ENCODE measurements around the gene CEP290.
A peak's percentile ranks its signal among the peaks of the same experiment; 100 is the strongest.

The CEP290 gene

GRCh38 chr12:88153959-88154358 is 12.1 kb upstream of the CEP290 start:
- H3K27me3 ChIP-seq (ENCODE audit: low read depth, low read length), result no peaks in the 10 kb centered on the region
- TF ChIP-seq EZH2phosphoT487 (IDR thresholded peaks at IDR 0.05; ENCODE audit: low read depth), result no peak
- TF ChIP-seq, protein P1, sequence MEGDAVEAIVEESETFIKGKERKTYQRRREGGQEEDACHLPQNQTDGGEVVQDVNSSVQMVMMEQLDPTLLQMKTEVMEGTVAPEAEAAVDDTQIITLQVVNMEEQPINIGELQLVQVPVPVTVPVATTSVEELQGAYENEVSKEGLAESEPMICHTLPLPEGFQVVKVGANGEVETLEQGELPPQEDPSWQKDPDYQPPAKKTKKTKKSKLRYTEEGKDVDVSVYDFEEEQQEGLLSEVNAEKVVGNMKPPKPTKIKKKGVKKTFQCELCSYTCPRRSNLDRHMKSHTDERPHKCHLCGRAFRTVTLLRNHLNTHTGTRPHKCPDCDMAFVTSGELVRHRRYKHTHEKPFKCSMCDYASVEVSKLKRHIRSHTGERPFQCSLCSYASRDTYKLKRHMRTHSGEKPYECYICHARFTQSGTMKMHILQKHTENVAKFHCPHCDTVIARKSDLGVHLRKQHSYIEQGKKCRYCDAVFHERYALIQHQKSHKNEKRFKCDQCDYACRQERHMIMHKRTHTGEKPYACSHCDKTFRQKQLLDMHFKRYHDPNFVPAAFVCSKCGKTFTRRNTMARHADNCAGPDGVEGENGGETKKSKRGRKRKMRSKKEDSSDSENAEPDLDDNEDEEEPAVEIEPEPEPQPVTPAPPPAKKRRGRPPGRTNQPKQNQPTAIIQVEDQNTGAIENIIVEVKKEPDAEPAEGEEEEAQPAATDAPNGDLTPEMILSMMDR (IDR thresholded peaks at IDR 0.05; ENCODE audit: low read depth, low read length), result peak; percentile 41; the same call in 1 of the 2 replicates

GRCh38 chr12:88150063-88150462 is 8.2 kb upstream of the CEP290 start:
- Histone ChIP-seq H3K9ac (ENCODE audit: low read length) (no peak overlapping the region), H2AFZ (ENCODE audit: low read depth, low read length) (no peak overlapping the region), H3K4me1 (ENCODE audit: low read length) (peaks cover 6% of the 10 kb centered on the region), H3K27me3 (ENCODE audit: low read depth, low read length) (no peaks in the 10 kb centered on the region), H3K9me3 (ENCODE audit: insufficient read depth, low read length) (no peaks in the 10 kb centered on the region), H3K4me3 (ENCODE audit: low read length) (no peak overlapping the region), H4K20me1 (ENCODE audit: insufficient read depth, low read length) (no peaks in the 10 kb centered on the region), H3K4me2 (ENCODE audit: low read length) (no peak overlapping the region), H3K27ac (ENCODE audit: low read length) (no peak overlapping the region), H3K79me2 (ENCODE audit: low read length) (no peaks in the 10 kb centered on the region), H3K36me3 (replicated peaks; ENCODE audit: low read depth, low read length) (no peaks in the 10 kb centered on the region)
- TF ChIP-seq, protein P1 (IDR thresholded peaks at IDR 0.05; ENCODE audit: low read depth, low read length), result no peak
- TF ChIP-seq EZH2phosphoT487 (IDR thresholded peaks at IDR 0.05; ENCODE audit: low read depth), result no peak

More at GRCh38 chr12:88153959-88154358, 12.1 kb upstream of the CEP290 start:
- Histone ChIP-seq H3K79me2 (ENCODE audit: low read length) (no peaks in the 10 kb centered on the region), H3K27ac (ENCODE audit: low read length) (no peak overlapping the region), H3K4me3 (ENCODE audit: low read length) (no peak overlapping the region), H2AFZ (ENCODE audit: low read depth, low read length) (no peak overlapping the region), H3K4me1 (ENCODE audit: low read length) (peaks cover 6% of the 10 kb centered on the region), H3K9ac (ENCODE audit: low read length) (no peak overlapping the region), H3K4me2 (ENCODE audit: low read length) (no peak overlapping the region), H4K20me1 (ENCODE audit: insufficient read depth, low read length) (no peaks in the 10 kb centered on the region), H3K36me3 (replicated peaks; ENCODE audit: low read depth, low read length) (no peaks in the 10 kb centered on the region), H3K9me3 (ENCODE audit: insufficient read depth, low read length) (no peaks in the 10 kb centered on the region)

GRCh38 chr12:88145567-88146505 is 3.9 kb upstream of the CEP290 start:
- no peaks in the 10 kb centered on the region for H3K9me3 ChIP-seq (ENCODE audit: insufficient read depth, low read length)
- H3K4me3 ChIP-seq (ENCODE audit: low read length), result no peak overlapping the region
- peaks cover 18% of the 10 kb centered on the region for H3K79me2 ChIP-seq (ENCODE audit: low read length)
- no peak overlapping the region for H2AFZ ChIP-seq (ENCODE audit: low read depth, low read length)
- H3K27me3 ChIP-seq (ENCODE audit: low read depth, low read length), result no peaks in the 10 kb centered on the region
- no peaks in the 10 kb centered on the region for H3K36me3 ChIP-seq (replicated peaks; ENCODE audit: low read depth, low read length)
- no peak overlapping the region for H3K27ac ChIP-seq (ENCODE audit: low read length)
- no peak overlapping the region for H3K4me2 ChIP-seq (ENCODE audit: low read length)
- TF ChIP-seq, protein P1 (IDR thresholded peaks at IDR 0.05; ENCODE audit: low read depth, low read length), result no peak
- no peak for TF ChIP-seq EZH2phosphoT487 (IDR thresholded peaks at IDR 0.05; ENCODE audit: low read depth)
- peaks cover 8% of the 10 kb centered on the region for H3K4me1 ChIP-seq (ENCODE audit: low read length)
- H3K9ac ChIP-seq (ENCODE audit: low read length), result no peak overlapping the region
- no peaks in the 10 kb centered on the region for H4K20me1 ChIP-seq (ENCODE audit: insufficient read depth, low read length)
